Middle frontal gyrus (tissue), 1 donor: ENCODE data around the gene GSE1.

Source experiments
- DNase-seq: peaks from one replicate; pipeline ENCODE4 v3.0.0-alpha.2; 2015; ENCODE audit warnings: low spot score; ENCODE audit errors: extremely low spot score

GSE1 gene

GRCh38 chr16:85612801-85613603, at the start of gene GSE1:
TSS of gene GSE1 (plus strand) at chr16:85613322. CDS start at chr16:85613392, 70 bp downstream.
- no peak for DNase-seq

- no peak for DNase-seq
Observed at GRCh38 chr16:85563515-85564276, 49.4 kb upstream of the GSE1 start.

- no peak for DNase-seq
Observed at GRCh38 chr16:85564277-85565051, 48.7 kb upstream of the GSE1 start.

- DNase-seq, result no peak
Observed at GRCh38 chr16:85565340-85565739, 47.8 kb upstream of the GSE1 start.

GRCh38 chr16:85565801-85566526, 47.2 kb upstream of the GSE1 start:
- DNase-seq, result no peak

- DNase-seq, result no peak
Observed at GRCh38 chr16:85566561-85567100, 46.5 kb upstream of the GSE1 start.

GRCh38 chr16:85567101-85567866, 45.8 kb upstream of the GSE1 start:
- DNase-seq, result no peak

GRCh38 chr16:85567935-85568334, 45.2 kb upstream of the GSE1 start:
- DNase-seq, result no peak

- DNase-seq, result no peak
Observed at GRCh38 chr16:85568519-85568918, 44.6 kb upstream of the GSE1 start.

GRCh38 chr16:85569039-85569614, 44.0 kb upstream of the GSE1 start:
- DNase-seq, result no peak

GRCh38 chr16:85569615-85570212, 43.4 kb upstream of the GSE1 start:
- DNase-seq, result no peak

- no peak for DNase-seq
Observed at GRCh38 chr16:85570213-85570734, 42.8 kb upstream of the GSE1 start.

GRCh38 chr16:85570735-85571562, 42.2 kb upstream of the GSE1 start:
- DNase-seq, result no peak

GRCh38 chr16:85571563-85571812, 41.6 kb upstream of the GSE1 start:
- DNase-seq, result no peak

- DNase-seq, result no peak
Observed at GRCh38 chr16:85571813-85572619, 41.1 kb upstream of the GSE1 start.

- no peak for DNase-seq
Observed at GRCh38 chr16:85573045-85573695, 40.0 kb upstream of the GSE1 start.
